HCT116 (cell line): Measurements from ENCODE around the gene DOP1B. TPM values are rescaled to one million over a fixed set of nuclear protein-coding genes. Genes with fewer than 3 reads are reported as not detected.

ENCODE experiments used
- ATAC-seq: fragments of 200-7000 bp; cut with Tn5 transposase; 2 replicates; pipeline ENCODE4 v1.9.1; 2020; ENCODE audit warnings: mild to moderate bottlenecking, moderate library complexity
- BruUV-seq: library from RNA; stranded (reverse); fragments of 400-500 nt; replicated peaks from 2 replicates; lab custom pipeline; 2021; lab: Mats Ljungman, UMichigan
- CTCF ChIA-PET: fragments of 300-600 bp; sonication (Branson Sonifier 250); formaldehyde crosslinking; loops from one replicate; lab custom pipeline; 2021; ENCODE audit warnings: antibody characterized with exemption; lab: Charles Lee
- POLR2A ChIA-PET: fragments of 300-600, 350-600 bp; sonication (Branson Sonifier 250); formaldehyde crosslinking; loops from one replicate; lab custom pipeline; 2021; ENCODE audit warnings: antibody characterized with exemption; lab: Charles Lee
- RAD21 ChIA-PET, 2 experiments: fragments of 300-600 bp; sonication (Branson Sonifier 250); formaldehyde crosslinking; loops; one replicate each; lab custom pipeline; 2023; ENCODE audit warnings: low total read pairs in 2 of 2; ENCODE audit not compliant: uncharacterized antibody in 2 of 2, unreplicated experiment in 2 of 2, low non-redundant PET in 1 of 2; lab: Charles Lee
- DNase-seq: peaks from one replicate; pipeline ENCODE4 v3.0.0-alpha.2; 2010; ENCODE audit warnings: low read depth, low spot score
- H2AFZ ChIP-seq: fragments of 200-600 bp; shearing (Covaris generic), sonication (generic); 2 replicates; pipeline ENCODE4 v1.6.1; 2017; ENCODE audit warnings: low read depth, mixed run types, mixed read lengths, antibody characterized with exemption, low read length; ENCODE audit not compliant: poor library complexity, severe bottlenecking
- H3K27ac ChIP-seq: 2 replicates; pipeline ENCODE4 v1.5.1; 2012; ENCODE audit warnings: low read depth, low read length
- H3K27me3 ChIP-seq: fragments of 200-600 bp; sonication (generic); 2 replicates; pipeline ENCODE4 v1.6.1; 2016; ENCODE audit warnings: mixed run types, low read length, mixed read lengths; ENCODE audit not compliant: insufficient read depth
- H3K36me3 ChIP-seq, 2 experiments: fragments of 200-500 bp in 1 of 2; fragments of 200-600 bp in 1 of 2; sonication (Bioruptor generic) in 1 of 2; sonication (generic) in 1 of 2; 2 replicates each; pipeline versions ENCODE4 v1.5.1 to v1.6.1; 2014 to 2016; ENCODE audit warnings: low read length in 2 of 2, inconsistent platforms in 1 of 2, mixed read lengths in 1 of 2, mixed run types in 1 of 2; ENCODE audit not compliant: insufficient read depth in 2 of 2, control insufficient read depth in 1 of 2
- H3K4me1 ChIP-seq, 2 experiments: fragments of 200-600 bp in 1 of 2; sonication (generic) in 1 of 2; 2 replicates each; pipeline versions ENCODE4 v1.5.1 to v1.6.1; 2012 to 2017; ENCODE audit warnings: low read length in 2 of 2, inconsistent platforms in 1 of 2, mild to moderate bottlenecking in 1 of 2, mixed read lengths in 1 of 2, mixed run types in 1 of 2, moderate library complexity in 1 of 2; ENCODE audit not compliant: insufficient read depth in 2 of 2, control insufficient read depth in 1 of 2
- H3K4me2 ChIP-seq: fragments of 200-600 bp; sonication (generic); 2 replicates; pipeline ENCODE4 v1.6.1; 2017; ENCODE audit warnings: mixed run types, low read length, mixed read lengths
- H3K4me3 ChIP-seq, 2 experiments: fragments of 200-600 bp in 1 of 2; sonication (generic) in 1 of 2; replicated peaks in 1 of 2; 2 replicates each; pipeline ENCODE4 v1.5.1; 2011 to 2016; ENCODE audit warnings: low read length in 2 of 2, control low read depth in 1 of 2, low read depth in 1 of 2, mild to moderate bottlenecking in 1 of 2, mixed read lengths in 1 of 2, mixed run types in 1 of 2
- H3K79me2 ChIP-seq: fragments of 200-600 bp; sonication (generic); 2 replicates; pipeline ENCODE4 v1.6.1; 2017; ENCODE audit warnings: mild to moderate bottlenecking, mixed run types, low read length, moderate library complexity, mixed read lengths; ENCODE audit not compliant: insufficient read depth
- H3K9ac ChIP-seq: fragments of 200-600 bp; sonication (generic); 2 replicates; pipeline ENCODE4 v1.6.1; 2016; ENCODE audit warnings: low read length, mixed read lengths
- H3K9me2 ChIP-seq: fragments of 200-600 bp; sonication (generic), shearing (Covaris generic); 2 replicates; pipeline ENCODE4 v1.6.1; 2017; ENCODE audit warnings: mixed run types, mild to moderate bottlenecking, moderate library complexity; ENCODE audit not compliant: insufficient read depth
- H3K9me3 ChIP-seq, 2 experiments: fragments of 200-500 bp in 1 of 2; fragments of 200-600 bp in 1 of 2; sonication (Bioruptor generic) in 1 of 2; sonication (generic) in 1 of 2; 2 replicates each; pipeline ENCODE4 v1.6.1; 2014 to 2017; ENCODE audit warnings: low read length in 2 of 2, mixed read lengths in 2 of 2, inconsistent platforms in 1 of 2, low read depth in 1 of 2, mild to moderate bottlenecking in 1 of 2, mixed run types in 1 of 2, moderate library complexity in 1 of 2; ENCODE audit not compliant: control insufficient read depth in 1 of 2, insufficient read depth in 1 of 2
- H4K20me1 ChIP-seq: fragments of 200-600 bp; sonication (generic), shearing (Covaris generic); 2 replicates; pipeline ENCODE4 v1.6.1; 2017; ENCODE audit warnings: mixed run types, mild to moderate bottlenecking, moderate library complexity; ENCODE audit not compliant: insufficient read depth
- CBX3 ChIP-seq: IDR thresholded peaks from 2 replicates; pipeline ENCODE4 v1.6.1; 2012; ENCODE audit warnings: low read depth
- CTCF ChIP-seq, 3 experiments: fragments of 200-600 bp in 1 of 3; sonication (generic) in 1 of 3; IDR thresholded peaks in 2 of 3; conservative IDR thresholded peaks in 1 of 3; 2 replicates each; pipeline ENCODE4 v1.5.1; 2012 to 2017; ENCODE audit warnings: low read depth in 2 of 3, low read length in 2 of 3, antibody characterized with exemption in 1 of 3, borderline replicate concordance in 1 of 3, control low read depth in 1 of 3, mild to moderate bottlenecking in 1 of 3, mixed read lengths in 1 of 3, mixed run types in 1 of 3, moderate library complexity in 1 of 3; ENCODE audit not compliant: insufficient read depth in 1 of 3
- ELF1 ChIP-seq: IDR thresholded peaks from 2 replicates; pipeline ENCODE4 v1.6.1; 2012; ENCODE audit warnings: low read depth, borderline replicate concordance
- EZH2 ChIP-seq: fragments of 200-600 bp; sonication (generic); IDR thresholded peaks from 2 replicates; pipeline ENCODE4 v1.6.1; 2017; ENCODE audit warnings: antibody characterized with exemption, mixed run types
- JUND ChIP-seq: IDR thresholded peaks from 2 replicates; pipeline ENCODE4 v1.6.1; 2012
- RAD21 ChIP-seq: IDR thresholded peaks from 2 replicates; pipeline ENCODE4 v1.6.1; 2012; ENCODE audit warnings: low read depth, mild to moderate bottlenecking
- SP1 ChIP-seq: IDR thresholded peaks from 2 replicates; pipeline ENCODE4 v1.6.1; 2012; ENCODE audit warnings: low read depth
- SRF ChIP-seq: IDR thresholded peaks from 2 replicates; pipeline ENCODE4 v1.6.1; 2012; ENCODE audit warnings: low read depth
- TCF7L2 ChIP-seq: IDR thresholded peaks from 2 replicates; pipeline ENCODE4 v1.7.0; 2011; ENCODE audit warnings: borderline replicate concordance, inconsistent platforms; ENCODE audit not compliant: insufficient read depth, insufficient read length; ENCODE audit errors: extremely low read depth
- intact Hi-C: fragments of 100-400 bp; cut with micrococcal nuclease; formaldehyde crosslinking; loops from 2 replicates; pipeline ENCODE4 v1.10.0; 2022
- total RNA-seq: library from RNA; stranded (reverse); gene quantifications from one replicate; pipeline ENCODE4 v1.2.1, GENCODE V29; 2021; ENCODE audit not compliant: unreplicated experiment
- TF ChIP-seq, protein P1 (sequence below): IDR thresholded peaks from 2 replicates; pipeline ENCODE4 v1.6.1; 2011; ENCODE audit warnings: mild to moderate bottlenecking, low read length, moderate library complexity; ENCODE audit not compliant: insufficient replicate concordance; ENCODE audit errors: extremely low read depth

DOP1B gene
- total RNA-seq, 1 experiment from 2014 or later: 15.4 TPM

- no peak for ATAC-seq
Measured at GRCh38 chr21:36127977-36128376, 28.6 kb upstream of the DOP1B start.

More at GRCh38 chr21:36127977-36128376, 28.6 kb upstream of the DOP1B start:
- BruUV-seq: no TSS peak
- Histone ChIP-seq H3K79me2 (no peaks in the 10 kb centered on the region), H3K27ac (no peak overlapping the region), H3K9me2 (no peaks in the 10 kb centered on the region), H3K4me3 (no peak overlapping the region), H3K27me3 (no peaks in the 10 kb centered on the region), H3K36me3 (no peaks in the 10 kb centered on the region), H3K4me1 (peaks cover 4 to 18% of the 10 kb centered on the region in 2 experiments; a peak in 3 of 4 replicates)
- CTCF ChIA-PET: no interaction called here
- intact Hi-C loops: no loop called here
- no peak for DNase-seq
- TF ChIP-seq, protein P1, sequence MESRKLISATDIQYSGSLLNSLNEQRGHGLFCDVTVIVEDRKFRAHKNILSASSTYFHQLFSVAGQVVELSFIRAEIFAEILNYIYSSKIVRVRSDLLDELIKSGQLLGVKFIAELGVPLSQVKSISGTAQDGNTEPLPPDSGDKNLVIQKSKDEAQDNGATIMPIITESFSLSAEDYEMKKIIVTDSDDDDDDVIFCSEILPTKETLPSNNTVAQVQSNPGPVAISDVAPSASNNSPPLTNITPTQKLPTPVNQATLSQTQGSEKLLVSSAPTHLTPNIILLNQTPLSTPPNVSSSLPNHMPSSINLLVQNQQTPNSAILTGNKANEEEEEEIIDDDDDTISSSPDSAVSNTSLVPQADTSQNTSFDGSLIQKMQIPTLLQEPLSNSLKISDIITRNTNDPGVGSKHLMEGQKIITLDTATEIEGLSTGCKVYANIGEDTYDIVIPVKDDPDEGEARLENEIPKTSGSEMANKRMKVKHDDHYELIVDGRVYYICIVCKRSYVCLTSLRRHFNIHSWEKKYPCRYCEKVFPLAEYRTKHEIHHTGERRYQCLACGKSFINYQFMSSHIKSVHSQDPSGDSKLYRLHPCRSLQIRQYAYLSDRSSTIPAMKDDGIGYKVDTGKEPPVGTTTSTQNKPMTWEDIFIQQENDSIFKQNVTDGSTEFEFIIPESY: no peak
- TF ChIP-seq ELF1 (no peak), CBX3 (no peak), JUND (no peak), EZH2 (no peak), SP1 (no peak), RAD21 (no peak), CTCF (IDR thresholded peaks at IDR 0.05 in 2 of 3, conservative IDR thresholded peaks at IDR 0.05 in 1 of 3; ENCODE audit: borderline replicate concordance in 1 of 3, insufficient read depth in 1 of 3, low read depth in 2 of 3, low read length in 2 of 3) (no peak), TCF7L2 (no peak), SRF (no peak)
- TF ChIP-seq, all 23 proteins: peak for 0
- no peak overlapping the region for H2AFZ ChIP-seq
- ChIA-PET RAD21 (no interaction called here), POLR2A (no interaction called here)
- H3K4me2 ChIP-seq: no peak overlapping the region
- no peaks in the 10 kb centered on the region for H3K9me3 ChIP-seq
- H4K20me1 ChIP-seq: no peaks in the 10 kb centered on the region
- H3K9ac ChIP-seq: no peak overlapping the region
